ENCODE measurements around the gene ATP1A4. TPM values are rescaled to one million over a fixed set of nuclear protein-coding genes. Genes with fewer than 3 reads are reported as not detected.

The ATP1A4 gene
- polyA plus RNA-seq, 3 donors: 1.00 to 16.0 TPM; not detected in 1

DNA sequence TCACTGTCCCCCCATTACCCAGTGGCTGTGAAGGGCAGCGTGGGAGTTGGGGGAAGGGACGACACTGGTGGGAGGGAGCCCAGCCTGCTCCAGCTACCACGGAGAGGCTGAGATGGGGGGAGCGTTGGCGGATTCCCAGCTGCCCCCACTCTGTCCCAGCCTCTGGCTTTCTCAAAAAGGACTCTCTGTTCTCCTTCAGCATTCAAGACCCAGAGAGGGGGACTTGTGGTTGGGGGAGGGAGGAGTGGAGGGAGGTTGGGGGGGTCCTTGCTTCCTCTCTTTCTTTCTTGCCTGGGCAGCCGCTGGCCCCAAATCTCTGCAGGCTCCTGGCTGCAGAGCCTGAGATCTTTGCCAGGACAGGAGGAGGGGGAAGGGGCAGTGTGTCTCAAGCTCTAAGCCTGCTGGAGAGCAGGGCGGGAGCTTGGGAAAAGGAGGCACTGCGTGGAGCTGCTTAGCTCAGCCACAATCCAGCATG, 33.7 kb upstream of the ATP1A4 start:
- H3K36me3 ChIP-seq (replicated peaks in 1 of 2; ENCODE audit: control insufficient read depth in 1 of 2, insufficient read depth in 2 of 2, low read length in 2 of 2): no peaks in the 10 kb centered on the region
- 86% methylated on average over 2 of the region's 8 CpGs for WGBS (ENCODE audit: insufficient coverage)
- H3K27me3 ChIP-seq (ENCODE audit: control insufficient read depth in 2 of 2, insufficient read depth in 2 of 2, low read length in 2 of 2): peaks cover 0 to 6% of the 10 kb centered on the region in 2 donors
- Mint-ChIP-seq H3K27me3 (ENCODE audit: low read depth in 3 of 3) (peaks cover 5 to 17% (median 7%) of the 10 kb centered on the region in 3 donors), H3K4me3 (no peak overlapping the region), H3K4me1 (peaks cover 1% of the 10 kb centered on the region), H3K36me3 (no peaks in the 10 kb centered on the region), H3K9me3 (no peaks in the 10 kb centered on the region), H3K27ac (no peak overlapping the region)
- no peak for DNase-seq
- H3K4me2 ChIP-seq (replicated peaks; ENCODE audit: extremely low read depth, low read length, poor library complexity, severe bottlenecking): no peak overlapping the region
- H3K27ac ChIP-seq (ENCODE audit: low read depth in 1 of 2, low read length in 2 of 2): no peak overlapping the region
- H3K79me2 ChIP-seq (ENCODE audit: insufficient read depth, low read length): no peaks in the 10 kb centered on the region
- no peak overlapping the region for H3K4me3 ChIP-seq (replicated peaks in 1 of 3; ENCODE audit: low read depth in 2 of 3, low read length in 3 of 3)
- TF ChIP-seq, protein P1, sequence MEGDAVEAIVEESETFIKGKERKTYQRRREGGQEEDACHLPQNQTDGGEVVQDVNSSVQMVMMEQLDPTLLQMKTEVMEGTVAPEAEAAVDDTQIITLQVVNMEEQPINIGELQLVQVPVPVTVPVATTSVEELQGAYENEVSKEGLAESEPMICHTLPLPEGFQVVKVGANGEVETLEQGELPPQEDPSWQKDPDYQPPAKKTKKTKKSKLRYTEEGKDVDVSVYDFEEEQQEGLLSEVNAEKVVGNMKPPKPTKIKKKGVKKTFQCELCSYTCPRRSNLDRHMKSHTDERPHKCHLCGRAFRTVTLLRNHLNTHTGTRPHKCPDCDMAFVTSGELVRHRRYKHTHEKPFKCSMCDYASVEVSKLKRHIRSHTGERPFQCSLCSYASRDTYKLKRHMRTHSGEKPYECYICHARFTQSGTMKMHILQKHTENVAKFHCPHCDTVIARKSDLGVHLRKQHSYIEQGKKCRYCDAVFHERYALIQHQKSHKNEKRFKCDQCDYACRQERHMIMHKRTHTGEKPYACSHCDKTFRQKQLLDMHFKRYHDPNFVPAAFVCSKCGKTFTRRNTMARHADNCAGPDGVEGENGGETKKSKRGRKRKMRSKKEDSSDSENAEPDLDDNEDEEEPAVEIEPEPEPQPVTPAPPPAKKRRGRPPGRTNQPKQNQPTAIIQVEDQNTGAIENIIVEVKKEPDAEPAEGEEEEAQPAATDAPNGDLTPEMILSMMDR (IDR thresholded peaks at IDR 0.05): no peak
- no peaks in the 10 kb centered on the region for H4K20me1 ChIP-seq (ENCODE audit: insufficient read depth, low read length)
- no peak overlapping the region for H3K9ac ChIP-seq (ENCODE audit: insufficient read depth, low read length, poor library complexity, severe bottlenecking)
- no peaks in the 10 kb centered on the region for H3K9me3 ChIP-seq (replicated peaks in 1 of 2; ENCODE audit: control insufficient read depth in 1 of 2, insufficient read depth in 1 of 2, low read length in 2 of 2)
- peaks cover 5 to 7% of the 10 kb centered on the region in 2 donors for H3K4me1 ChIP-seq (ENCODE audit: control insufficient read depth in 1 of 2, insufficient read depth in 2 of 2, low read length in 2 of 2)
- intact Hi-C loops (cut with micrococcal nuclease): no loop called here
- H2AFZ ChIP-seq (ENCODE audit: insufficient read depth, low read depth, low read length, poor library complexity, severe bottlenecking): no peak overlapping the region

DNA sequence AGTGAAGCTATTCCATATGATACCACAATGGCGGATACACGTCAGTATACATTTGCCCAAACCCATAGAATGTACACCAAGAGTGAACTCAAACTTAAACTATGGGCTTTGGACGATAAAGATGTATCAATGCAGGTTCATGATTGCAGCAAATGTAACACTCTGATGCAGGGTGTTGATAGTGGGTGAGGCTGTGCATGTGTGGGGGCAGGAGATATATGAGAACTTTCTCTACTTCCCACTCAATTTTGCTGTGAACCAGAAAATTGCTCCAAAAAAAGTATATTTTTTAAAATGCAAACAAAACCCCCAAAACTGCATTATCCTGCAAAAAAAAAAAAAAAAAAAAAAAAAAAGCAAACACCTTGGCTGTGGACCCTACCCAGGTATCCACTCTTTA, 32.5 kb upstream of the ATP1A4 start:
- no CpG with 5 or more reads among the region's 3 CpGs for WGBS (ENCODE audit: insufficient coverage)
- Histone ChIP-seq H3K36me3 (replicated peaks in 1 of 2; ENCODE audit: control insufficient read depth in 1 of 2, insufficient read depth in 2 of 2, low read length in 2 of 2) (no peaks in the 10 kb centered on the region), H3K9me3 (replicated peaks in 1 of 2; ENCODE audit: control insufficient read depth in 1 of 2, insufficient read depth in 1 of 2, low read length in 2 of 2) (no peaks in the 10 kb centered on the region), H3K27ac (ENCODE audit: low read depth in 1 of 2, low read length in 2 of 2) (no peak overlapping the region), H3K27me3 (ENCODE audit: control insufficient read depth in 2 of 2, insufficient read depth in 2 of 2, low read length in 2 of 2) (peaks cover 0 to 6% of the 10 kb centered on the region in 2 donors), H3K4me1 (ENCODE audit: control insufficient read depth in 1 of 2, insufficient read depth in 2 of 2, low read length in 2 of 2) (peaks cover 5 to 7% of the 10 kb centered on the region in 2 donors), H3K9ac (ENCODE audit: insufficient read depth, low read length, poor library complexity, severe bottlenecking) (no peak overlapping the region), H3K79me2 (ENCODE audit: insufficient read depth, low read length) (no peaks in the 10 kb centered on the region), H2AFZ (ENCODE audit: insufficient read depth, low read depth, low read length, poor library complexity, severe bottlenecking) (no peak overlapping the region), H3K4me2 (replicated peaks; ENCODE audit: extremely low read depth, low read length, poor library complexity, severe bottlenecking) (no peak overlapping the region), H4K20me1 (ENCODE audit: insufficient read depth, low read length) (no peaks in the 10 kb centered on the region), H3K4me3 (replicated peaks in 1 of 3; ENCODE audit: low read depth in 2 of 3, low read length in 3 of 3) (no peak overlapping the region)
- Mint-ChIP-seq H3K27me3 (ENCODE audit: low read depth in 3 of 3) (peaks cover 5 to 24% (median 7%) of the 10 kb centered on the region in 3 donors), H3K4me3 (no peak overlapping the region), H3K27ac (no peak overlapping the region), H3K4me1 (peaks cover 1% of the 10 kb centered on the region), H3K9me3 (no peaks in the 10 kb centered on the region), H3K36me3 (no peaks in the 10 kb centered on the region)
- intact Hi-C loops (cut with micrococcal nuclease): no loop called here
- TF ChIP-seq, protein P1 (IDR thresholded peaks at IDR 0.05): no peak
- DNase-seq: no peak
